ENCODE measurements around the gene RBM20.

Gene RBM20

DNA sequence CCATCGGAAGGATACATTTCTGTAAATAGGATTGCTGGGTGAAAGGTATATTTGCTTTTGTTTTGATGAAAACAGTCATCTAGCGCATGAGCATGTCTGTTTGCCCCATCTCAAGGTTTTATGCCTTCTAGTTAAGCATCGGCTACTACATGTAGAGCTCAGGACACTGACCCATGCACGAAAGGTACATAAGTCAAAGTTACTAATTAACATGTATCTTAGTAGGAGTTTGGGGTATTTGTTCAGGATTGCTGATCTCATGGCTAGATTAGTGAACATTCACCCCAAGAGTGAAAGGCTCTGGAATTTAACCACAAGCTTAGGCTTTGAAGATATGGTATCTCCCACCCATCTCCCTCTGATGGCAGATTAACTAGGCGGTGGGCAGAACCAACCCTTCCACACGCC lies 91.5 kb downstream of the RBM20 start:
- DNase-seq (ENCODE audit: low spot score) = no peak

DNA sequence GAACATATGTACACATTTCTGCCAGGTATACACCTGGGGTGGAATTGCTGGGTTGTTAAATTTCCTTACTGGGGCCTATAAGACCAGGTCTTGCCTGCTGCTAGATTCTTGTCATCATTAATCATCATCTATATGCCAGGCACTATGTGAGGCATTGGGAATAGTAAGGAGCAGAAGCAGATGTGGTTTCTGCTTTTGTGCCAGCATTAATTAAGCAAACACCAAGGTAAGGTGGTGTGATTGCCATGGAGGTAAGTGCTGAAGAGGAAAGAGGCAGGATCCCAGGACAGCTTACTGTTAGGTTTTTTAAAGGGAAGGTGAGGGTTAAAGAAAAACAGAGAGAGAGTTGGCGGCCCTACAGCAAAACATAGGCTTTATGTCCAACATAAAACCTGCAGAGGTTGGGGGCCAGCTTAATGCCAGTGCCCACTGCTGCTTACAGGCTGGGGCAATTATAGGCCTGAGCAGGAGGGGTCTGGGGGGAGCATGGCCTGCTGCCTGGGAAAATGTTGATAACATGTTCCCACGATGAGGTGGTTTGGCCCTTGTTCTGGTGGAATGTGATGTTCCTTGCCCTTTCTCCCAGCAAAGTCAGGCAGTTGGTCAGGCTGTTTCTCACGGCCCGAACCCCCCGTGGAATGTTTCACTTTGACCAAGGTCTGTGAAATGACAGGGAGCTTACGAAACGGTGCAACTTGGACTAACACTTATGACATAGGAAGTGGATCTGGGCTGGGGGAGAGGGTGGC lies 93.9 kb downstream of the RBM20 start:
- no peak for DNase-seq (ENCODE audit: low spot score)

DNA sequence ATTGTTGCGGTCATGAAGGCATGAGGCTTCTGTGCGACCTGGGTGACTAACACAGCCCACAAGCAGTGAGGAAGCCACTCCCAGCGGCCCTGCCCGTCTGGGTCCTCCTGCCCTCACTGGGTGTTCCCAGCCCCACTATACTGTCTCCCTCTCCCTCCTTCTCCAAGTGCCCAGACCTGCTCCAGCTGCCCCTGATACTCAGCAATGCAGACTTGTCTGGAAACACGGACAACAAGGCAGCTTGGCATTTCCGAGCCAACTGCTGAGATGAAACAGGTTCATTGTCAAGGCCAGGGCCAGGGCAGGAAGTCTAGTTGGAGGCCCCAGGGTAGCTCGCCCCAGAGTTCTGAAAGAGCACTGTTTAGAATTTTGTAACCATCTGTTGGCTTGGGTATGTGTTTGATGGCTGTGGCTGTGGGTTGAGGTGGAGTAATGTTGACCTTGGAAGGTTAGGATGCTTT lies 95.7 kb downstream of the RBM20 start:
- DNase-seq (ENCODE audit: low spot score) = no peak

DNA sequence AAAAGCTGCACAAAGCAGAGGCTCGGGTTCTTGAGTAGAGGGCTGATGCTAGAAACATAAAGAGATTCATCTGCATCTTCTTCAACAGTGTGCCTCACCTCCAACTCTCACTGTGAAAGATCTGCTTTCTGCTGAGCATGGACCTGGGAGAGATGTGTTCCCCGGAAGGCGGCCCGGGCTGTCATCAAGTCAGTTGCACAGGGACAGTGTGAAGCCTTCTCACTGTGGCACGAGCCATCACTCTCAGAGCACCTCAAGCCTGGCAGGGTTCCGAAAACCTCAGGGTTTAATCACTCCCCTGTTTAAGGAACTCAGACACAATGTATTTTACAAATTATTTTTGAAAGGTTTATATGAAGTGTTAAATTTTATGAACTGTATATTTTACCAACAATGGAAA lies 98.7 kb downstream of the RBM20 start:
- DNase-seq (ENCODE audit: low spot score) = no peak

DNA sequence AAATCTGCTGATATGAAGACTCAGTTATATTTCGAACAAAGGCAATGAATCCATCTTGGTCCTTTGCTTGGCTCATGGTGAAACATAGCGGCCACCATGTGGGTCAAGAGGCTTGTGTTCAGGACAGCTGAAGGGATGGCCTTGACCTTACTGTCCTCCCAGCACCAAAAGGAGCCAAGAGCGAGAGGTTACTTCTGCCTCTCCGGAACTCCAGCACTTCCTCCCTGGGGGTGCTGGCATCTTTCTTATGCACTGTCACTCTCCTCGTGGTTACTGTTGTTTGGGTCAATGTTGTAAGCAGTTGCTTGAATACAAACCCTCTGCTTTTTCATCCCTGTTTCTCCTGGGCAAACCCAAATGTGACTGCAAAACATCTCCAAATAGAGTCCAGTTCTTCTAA lies 100.6 kb downstream of the RBM20 start:
- no peak for DNase-seq (ENCODE audit: low spot score)

DNA sequence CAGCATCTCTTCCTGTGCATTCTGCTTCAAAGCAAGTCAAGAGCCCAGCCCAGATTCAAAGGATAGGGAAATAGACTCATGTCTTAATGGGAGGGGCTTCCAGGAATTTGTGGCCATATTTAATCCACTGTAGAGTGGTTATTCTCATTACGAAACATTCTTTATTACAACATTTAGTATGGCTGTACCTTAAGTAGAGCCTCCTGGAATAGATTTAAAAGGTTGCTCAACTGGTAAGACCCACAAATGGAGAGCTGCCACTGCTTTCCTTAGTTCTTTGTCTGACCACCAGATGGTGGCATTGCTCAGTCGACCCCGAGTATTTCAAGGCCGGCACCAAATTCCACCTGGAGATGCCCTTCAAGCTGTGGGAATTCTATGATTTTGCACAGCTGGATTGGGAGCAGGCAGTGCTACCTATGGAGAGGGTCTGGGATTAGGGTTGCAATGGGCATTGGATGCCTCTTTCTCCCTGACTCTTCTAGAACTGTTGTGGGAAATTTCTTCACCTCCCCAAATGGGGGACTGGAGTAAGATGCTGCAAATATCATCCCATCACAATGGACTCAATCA lies 102.2 kb downstream of the RBM20 start:
- peak; percentile 76 for DNase-seq (ENCODE audit: low spot score)

DNA sequence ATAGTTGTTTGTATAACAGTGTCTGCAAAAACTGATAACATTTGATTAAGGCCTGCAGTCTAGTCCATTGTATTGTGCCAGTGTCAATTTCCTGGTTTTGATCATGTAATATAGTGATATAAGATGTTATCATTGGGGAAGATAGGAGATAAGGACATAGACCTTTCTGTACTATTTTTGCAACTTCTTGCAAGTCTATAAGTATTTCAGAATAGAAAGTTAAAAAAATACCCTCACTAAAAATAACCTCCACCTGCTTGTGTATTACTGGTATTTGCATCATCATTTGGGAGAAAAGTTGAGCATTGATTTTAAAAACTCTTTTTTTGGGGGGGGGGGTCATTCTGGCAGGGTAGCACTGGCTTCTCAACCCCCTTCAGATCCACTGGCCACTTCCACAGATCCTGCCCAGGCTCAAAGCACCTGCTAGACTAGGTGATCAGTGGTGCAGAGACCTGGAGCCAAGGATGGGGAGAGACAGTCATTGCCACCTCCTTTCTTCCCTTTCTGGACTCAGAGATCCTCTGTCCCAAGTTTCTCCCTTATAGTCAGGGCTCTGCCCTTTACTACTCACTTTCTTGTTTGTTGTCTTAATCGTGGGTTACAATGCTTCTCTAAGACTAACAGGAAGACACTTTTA lies 103.0 kb downstream of the RBM20 start:
- no peak for DNase-seq (ENCODE audit: low spot score)

DNA sequence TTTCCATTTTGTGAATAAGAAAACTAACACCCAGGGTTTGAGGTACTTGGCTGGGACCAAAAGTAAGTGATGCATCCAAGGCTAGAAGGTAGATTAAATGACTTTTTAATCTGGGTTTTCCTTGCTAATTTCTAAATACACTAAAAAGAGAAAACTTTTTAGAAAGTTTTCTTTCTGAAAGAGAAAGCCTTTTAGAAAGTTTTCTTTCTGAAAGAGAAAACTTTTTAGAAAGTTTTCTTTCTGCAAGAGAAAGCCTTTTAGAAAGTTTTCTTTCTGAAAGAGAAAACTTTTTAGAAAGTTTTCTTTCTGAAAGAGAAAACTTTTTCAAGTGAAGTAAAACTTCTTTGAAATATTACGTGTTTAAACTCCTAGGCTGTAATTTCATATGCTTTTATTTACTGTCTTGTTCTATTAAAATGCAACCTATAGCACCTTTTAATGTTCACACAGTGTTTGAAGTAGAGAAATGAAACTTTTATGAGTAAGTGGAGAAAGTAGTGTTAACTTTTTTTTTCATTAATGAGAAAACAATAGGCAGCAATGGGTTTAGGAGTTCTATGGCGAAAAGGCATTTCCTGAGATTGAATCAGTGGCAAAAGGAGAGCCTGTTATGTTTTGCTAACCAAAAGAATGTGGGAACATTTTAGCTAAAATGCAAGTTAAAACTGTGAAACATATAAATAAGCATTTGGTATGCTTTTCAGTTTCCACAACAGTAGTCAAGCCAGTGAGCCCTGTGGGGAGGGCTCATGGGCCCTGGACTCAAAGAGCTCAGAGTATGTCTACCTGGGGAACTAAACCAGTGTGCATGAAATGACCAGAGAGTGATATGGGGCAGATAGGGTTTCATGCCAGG lies 103.7 kb downstream of the RBM20 start:
- no peak for DNase-seq (ENCODE audit: low spot score)

DNA sequence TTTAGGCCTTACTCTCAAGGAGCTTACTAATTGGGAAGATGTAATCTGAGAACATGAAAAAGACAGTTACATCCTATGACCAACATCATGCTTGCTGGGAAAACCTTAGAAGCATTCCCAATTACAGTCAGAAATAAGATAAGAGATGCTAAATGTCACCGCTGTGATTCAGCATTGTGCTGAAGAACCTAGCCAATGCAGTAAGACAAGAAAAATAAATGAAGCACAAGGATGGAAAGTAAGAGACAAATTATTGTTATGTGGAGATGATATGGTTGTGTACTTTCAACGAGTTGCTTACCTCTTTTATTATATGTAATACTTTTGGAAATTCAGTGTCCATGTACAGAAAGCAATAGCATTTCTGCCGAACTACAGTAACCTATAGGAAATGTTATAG lies 104.8 kb downstream of the RBM20 start:
- no peak for DNase-seq (ENCODE audit: low spot score)

DNA sequence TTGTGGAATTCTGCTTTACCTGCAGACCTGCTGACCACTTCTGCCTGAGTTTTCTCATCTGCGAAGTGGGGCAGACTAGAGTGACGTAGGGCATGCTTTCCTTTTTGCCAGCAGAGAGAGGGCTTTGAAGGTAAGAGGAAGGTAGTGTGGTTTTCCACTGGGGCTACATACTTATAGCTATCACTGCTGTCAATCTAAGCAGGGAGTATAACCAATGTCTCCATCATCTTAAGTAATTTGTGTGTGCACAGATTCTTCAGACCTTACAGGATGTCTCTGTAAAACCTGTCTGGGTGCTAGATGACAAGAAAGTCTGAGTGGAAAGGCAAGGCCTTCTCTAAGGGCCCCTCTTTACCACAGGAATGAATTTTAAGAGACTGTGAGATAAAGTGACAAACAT lies 106.8 kb downstream of the RBM20 start:
- DNase-seq (ENCODE audit: low spot score) = no peak

DNA sequence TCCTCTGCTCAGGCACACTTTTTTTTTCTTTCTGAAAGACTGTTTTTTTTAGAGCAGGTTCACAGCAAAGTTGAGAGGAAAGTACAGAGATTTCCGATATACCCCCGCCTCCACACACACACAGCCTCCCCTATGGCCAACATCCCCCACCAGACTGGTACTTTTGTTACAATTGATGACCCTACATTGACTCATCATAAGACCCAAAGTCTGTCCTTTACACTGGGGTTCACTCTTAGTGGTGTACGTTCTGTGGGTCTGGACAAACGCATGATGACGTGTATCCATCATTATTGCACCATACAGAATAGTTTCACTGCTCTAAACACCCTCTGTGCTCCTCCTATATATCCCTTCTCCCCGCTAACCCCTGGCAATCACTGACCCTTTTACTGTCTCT lies 107.7 kb downstream of the RBM20 start:
- DNase-seq (ENCODE audit: low spot score) = no peak

DNA sequence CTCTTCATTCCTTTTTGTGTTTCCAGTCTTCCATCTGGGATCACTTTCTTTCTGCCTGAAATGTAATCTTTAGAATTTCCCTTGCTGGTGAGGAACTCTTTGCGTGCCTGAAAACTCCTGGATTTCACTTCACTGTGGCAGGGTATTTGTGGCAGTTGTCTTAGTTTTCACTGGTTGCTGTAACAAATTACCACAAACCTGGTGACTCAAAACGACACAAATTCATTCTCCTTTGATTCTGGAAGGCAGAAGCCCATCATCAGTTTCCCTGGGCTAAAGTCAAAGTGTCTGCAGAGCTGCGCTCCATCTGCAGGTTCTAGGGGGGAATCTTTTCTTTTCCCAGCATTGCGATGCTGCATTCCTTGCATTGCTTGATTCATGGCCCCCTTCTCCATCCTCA lies 109.3 kb downstream of the RBM20 start:
- no peak for DNase-seq (ENCODE audit: low spot score)

DNA sequence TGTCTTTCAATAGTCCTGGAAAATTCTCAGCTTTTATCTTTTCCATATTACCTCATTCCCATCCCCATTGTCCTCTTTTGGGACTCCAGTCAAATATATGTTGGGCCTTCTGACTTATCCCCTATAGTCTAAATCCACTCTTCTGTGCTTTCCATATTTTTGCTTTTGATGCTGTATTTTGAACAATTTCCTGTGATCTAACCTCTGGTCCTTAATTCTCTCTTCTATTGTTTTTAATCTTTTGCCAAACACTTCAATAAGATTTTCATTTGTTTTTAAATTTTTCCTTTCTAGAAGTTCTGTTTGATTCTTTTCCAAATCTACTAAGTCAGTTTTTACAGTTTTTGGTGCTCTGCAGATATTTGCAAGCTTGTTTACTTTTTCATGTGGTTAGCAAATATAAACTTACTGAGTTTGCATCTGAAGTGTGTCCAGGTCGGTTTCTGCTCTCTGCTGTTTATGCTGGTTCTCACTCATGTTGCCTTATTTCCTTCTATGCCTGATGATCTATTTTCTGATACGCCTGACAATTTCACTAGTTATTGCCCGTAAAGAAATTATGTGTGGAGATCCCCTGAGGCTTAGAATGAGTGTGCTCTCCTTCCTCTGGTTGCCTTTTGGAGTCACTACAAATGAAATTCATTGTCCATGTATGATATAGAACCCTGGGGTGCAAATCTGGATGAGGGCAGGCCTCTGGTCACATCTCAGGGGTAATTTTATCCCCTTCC lies 110.4 kb downstream of the RBM20 start:
- DNase-seq (ENCODE audit: low spot score) = no peak

DNA sequence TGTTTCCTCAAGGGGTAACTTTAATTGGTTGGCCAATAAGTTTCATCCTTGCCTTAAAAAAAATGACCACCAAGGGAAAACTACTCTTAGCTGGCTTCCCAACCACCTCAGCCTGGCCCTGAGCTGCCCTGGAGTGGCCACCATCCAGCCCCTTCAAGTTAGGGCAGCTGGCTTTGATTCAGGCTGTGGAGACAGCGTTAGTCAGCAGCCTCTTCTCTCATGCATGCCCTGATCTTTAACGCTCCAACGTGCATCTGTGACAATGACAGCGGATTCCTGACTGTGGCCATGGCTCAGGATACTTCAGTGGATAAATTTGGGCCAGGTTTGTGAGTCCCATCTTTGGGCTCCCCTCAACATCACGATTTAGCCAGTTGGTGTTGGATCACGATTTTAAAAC lies 111.6 kb downstream of the RBM20 start:
- DNase-seq (ENCODE audit: low spot score) = no peak

DNA sequence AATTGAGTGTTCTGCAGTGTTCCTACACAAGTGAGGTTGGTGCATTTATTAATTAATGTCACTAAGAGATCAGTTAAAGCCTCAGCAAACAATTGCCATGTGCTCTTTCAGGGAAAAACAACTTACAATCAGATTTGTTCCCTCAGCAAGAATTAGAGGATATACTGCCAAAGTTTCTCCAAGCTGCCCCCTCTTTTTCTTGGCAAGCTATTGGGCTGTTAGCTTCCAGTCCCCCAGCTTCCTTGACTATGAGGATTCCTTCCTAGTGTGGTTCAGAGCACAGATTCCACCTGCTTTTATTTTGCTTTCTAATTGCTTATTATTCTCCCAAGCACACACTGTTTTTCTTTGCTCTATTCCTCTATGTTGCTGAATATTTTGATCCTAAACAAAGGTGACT lies 112.7 kb downstream of the RBM20 start:
- no peak for DNase-seq (ENCODE audit: low spot score)

DNA sequence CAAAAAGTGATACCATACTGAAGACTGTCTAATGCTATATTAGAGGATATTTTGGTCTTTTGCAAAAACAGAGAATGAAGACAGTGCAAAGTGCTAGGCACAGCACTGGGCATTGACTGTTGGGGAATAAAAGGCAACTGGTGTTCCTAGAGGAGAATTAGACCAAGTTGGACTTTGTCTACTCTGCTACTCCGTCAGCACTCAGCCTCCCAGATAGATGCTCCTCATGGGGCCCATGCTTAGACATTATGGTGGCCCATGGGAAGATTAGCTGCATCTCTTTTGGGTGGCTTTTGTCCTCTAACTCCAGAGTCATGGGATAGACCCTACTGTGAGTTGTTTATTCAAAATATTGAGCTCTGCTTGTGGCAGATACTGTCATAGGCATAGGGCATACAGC lies 113.5 kb downstream of the RBM20 start:
- DNase-seq (ENCODE audit: low spot score) = no peak

DNA sequence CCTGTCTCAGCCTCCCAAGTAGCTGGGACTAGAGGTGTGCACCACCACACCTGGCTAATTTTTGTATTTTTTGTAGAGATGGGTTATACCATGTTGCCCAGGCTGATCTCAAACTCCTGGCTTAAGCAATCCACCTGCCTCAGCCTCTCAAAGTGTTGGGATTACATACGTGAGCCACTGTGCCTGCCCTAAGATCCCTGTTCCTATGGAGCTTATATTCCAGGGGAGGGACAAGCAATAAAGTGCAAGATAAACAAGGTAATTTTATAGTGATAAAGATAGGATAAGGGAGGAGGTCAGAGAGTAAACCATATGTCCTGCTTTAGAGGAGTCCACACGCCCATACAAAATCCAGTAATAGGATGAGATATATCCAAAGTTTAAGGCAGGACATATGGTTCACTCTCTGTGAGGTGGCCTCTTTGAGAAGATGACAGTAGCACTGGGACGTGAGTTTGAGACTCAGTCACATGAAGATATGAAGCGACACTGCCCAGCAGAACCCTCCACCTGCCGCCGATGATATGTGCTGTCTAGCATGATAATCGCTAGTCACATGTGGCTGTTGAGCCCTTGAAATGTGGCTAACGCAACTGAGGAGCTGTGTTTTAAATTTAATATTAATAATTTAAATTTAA lies 114.1 kb downstream of the RBM20 start:
- no peak for DNase-seq (ENCODE audit: low spot score)

DNA sequence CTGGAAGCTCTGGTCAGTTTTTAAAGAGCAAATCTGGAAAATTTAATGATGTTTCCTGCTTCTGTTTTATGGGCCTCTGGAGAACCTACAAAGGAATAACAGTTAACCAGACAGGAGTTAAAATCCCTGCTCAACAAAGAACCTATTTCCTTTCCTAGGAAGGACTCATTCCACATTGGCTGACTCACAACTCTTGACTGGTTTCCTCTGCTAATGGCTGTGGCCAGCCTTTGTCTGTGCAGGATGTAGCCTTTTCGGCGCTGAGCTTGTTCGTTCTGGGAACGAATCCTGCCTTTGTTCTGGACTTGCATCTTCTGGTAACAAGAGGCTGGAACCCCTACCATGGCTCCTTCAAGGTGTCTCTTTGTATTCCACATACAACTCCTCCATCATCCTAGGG lies 114.8 kb downstream of the RBM20 start:
- no peak for DNase-seq (ENCODE audit: low spot score)

DNA sequence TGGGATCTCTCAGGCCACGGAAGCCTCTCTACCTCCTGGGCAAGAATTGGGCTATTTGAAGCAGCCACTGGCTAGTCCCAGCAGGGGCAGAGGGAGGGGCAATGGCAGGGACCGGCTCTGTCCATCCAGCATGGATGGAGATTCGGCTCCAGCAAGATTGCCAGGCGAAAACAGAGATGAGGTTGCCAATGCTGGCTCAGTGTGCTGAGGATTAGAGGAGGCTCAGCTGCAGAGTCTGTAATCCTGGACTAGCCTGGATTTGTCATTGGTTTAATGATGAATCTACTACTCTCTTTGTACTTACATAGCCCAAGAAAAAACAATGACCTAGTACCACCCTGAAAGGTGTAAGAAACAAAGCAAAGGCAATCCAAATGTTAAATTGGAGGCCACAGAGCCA lies 115.4 kb downstream of the RBM20 start:
- no peak for DNase-seq (ENCODE audit: low spot score)

DNA sequence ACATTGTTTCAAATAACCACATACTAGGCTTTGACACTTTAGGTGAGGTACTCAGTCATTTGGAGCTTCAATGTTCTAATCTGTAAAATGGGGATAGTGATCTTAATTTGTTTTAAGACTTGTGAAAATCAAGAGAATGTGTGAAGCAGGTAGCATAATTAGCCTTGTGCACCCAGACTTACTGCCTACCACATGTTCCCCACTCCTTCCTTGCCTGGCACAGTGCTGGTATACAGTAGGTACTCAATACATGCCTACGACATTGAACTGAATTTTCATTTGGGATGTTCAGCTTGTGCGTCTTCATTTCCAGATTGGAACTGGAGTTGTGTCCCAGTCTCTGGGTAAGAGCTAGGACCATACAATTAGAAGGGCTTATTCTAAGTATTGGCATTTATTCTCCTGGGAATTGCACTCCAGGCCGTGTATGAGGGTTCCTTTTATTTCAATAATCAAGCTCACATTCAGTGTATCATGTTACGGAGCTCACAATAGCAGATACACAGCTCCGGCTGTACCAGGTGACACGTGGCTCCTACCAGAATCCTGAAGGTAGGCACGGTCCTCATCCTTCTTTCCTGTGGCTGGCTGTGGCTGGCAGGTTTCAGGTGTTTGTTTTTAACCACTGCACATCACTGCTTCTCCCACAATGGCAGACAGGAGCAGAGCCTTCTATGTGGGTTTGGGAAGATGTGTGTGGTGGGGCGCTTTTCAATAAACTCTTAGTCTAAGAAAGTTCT lies 118.1 kb downstream of the RBM20 start:
- no peak for DNase-seq (ENCODE audit: low spot score)

Data from SK-N-DZ (cell line).